SK-N-MC (cell line): Measurements from ENCODE around the gene HOXA6.

Experiments used
- EZH2 ChIP-seq: fragments of 200-600 bp; sonication (generic); IDR thresholded peaks from one replicate; pipeline ENCODE4 v1.6.1; 2017; ENCODE audit warnings: antibody characterized with exemption
- POLR2AphosphoS5 ChIP-seq: IDR thresholded peaks from 2 replicates; pipeline ENCODE4 v1.6.1; 2012; ENCODE audit warnings: mild to moderate bottlenecking, low read depth, low read length, borderline replicate concordance

DNA sequence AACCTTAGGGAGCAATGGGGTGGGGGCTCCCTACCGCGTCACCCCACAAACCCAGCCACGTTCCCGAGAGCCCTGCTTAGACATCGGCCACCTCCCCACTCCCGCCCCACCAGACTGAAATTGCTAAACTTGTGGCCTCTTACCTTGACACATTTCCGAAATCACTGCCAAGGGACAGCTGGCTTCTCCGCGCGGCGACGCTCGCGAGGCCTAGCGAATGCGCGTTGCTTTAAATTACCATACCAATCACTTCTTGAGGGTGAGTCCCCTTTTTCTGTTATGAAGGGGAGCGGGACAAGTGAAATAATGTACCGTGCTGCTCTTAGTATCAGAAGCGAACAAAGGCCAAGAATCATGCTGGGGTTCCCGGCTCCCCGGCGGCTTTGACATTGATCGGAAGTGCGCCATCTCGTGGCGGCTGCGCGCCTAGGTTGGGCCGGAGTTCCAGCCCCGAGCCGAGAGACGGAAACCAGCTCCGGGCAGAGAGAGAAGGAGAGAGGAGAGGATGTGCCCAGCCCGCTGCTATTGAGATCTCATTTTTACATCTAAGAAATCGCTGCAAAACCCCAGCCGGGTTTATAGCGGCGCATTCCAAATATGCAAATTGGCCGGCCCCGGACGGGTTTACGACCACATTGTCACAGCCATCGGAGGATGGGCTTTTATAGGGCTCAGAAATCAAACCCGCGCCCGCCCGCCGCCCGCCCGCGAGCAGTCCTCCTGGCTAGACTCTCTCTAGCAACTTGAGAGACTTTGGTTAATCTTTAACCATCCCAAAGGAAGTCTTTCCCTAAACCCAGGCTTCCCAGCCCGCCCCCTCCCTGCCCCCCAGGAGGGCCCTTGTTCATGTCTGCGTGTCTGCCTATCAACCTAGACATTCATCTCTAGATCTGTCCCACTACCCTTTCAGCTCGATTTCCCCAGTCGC, 32.2 kb upstream of the HOXA6 start:
- TF ChIP-seq EZH2 (no peak), POLR2AphosphoS5 (no peak)
